Trophoblast cell (in vitro differentiated cells and primary cell): Measurements from ENCODE around the gene SOD2.
"Not testable (repeated sequence)": the region's sequence is repeated elsewhere in the genome, so short reads cannot be mapped to it uniquely, and the experiment has no call there.

Experiments used
- DNase-seq, 2 donors: peaks; one replicate each; pipeline ENCODE4 v3.0.0-alpha.2; 2016
- H2AFZ ChIP-seq: 2 replicates; pipeline ENCODE4 v1.6.1; 2013; ENCODE audit warnings: low read length, moderate library complexity, mild to moderate bottlenecking; ENCODE audit not compliant: insufficient read depth, poor library complexity
- H2AK5ac ChIP-seq: 2 replicates; pipeline ENCODE4 v1.6.1; 2013; ENCODE audit warnings: mild to moderate bottlenecking, low read length
- H2BK120ac ChIP-seq: 2 replicates; pipeline ENCODE4 v1.6.1; 2013; ENCODE audit warnings: low read length, mild to moderate bottlenecking, moderate library complexity; ENCODE audit not compliant: insufficient read depth, poor library complexity
- H2BK12ac ChIP-seq: 2 replicates; pipeline ENCODE4 v1.6.1; 2013; ENCODE audit warnings: mild to moderate bottlenecking, low read length, moderate library complexity
- H2BK5ac ChIP-seq: 2 replicates; pipeline ENCODE4 v1.6.1; 2013; ENCODE audit warnings: low read length, low read depth, moderate library complexity, mild to moderate bottlenecking; ENCODE audit not compliant: poor library complexity
- H3K14ac ChIP-seq: 2 replicates; pipeline ENCODE4 v1.6.1; 2013; ENCODE audit warnings: mild to moderate bottlenecking, low read length
- H3K18ac ChIP-seq: 2 replicates; pipeline ENCODE4 v1.6.1; 2013; ENCODE audit warnings: mild to moderate bottlenecking, low read length
- H3K23ac ChIP-seq: 2 replicates; pipeline ENCODE4 v1.6.1; 2013; ENCODE audit warnings: low read length
- H3K27ac ChIP-seq: 2 replicates; pipeline ENCODE4 v1.5.1; 2013; ENCODE audit warnings: low read depth, mild to moderate bottlenecking, inconsistent platforms, low read length, moderate library complexity
- H3K27me3 ChIP-seq: 2 replicates; pipeline ENCODE4 v1.6.1; 2013; ENCODE audit warnings: inconsistent platforms, mild to moderate bottlenecking, low read length, moderate library complexity; ENCODE audit not compliant: insufficient read depth
- H3K36me3 ChIP-seq, 2 experiments: 1 replicate in 1 of 2; 2 replicates in 1 of 2; pipeline ENCODE4 v1.6.1; 2013; ENCODE audit warnings: low read length in 2 of 2, mild to moderate bottlenecking in 2 of 2, moderate library complexity in 1 of 2; ENCODE audit not compliant: insufficient read depth in 2 of 2, control insufficient read depth in 1 of 2
- H3K4ac ChIP-seq: 2 replicates; pipeline ENCODE4 v1.6.1; 2013; ENCODE audit warnings: low read depth, mild to moderate bottlenecking, low read length, moderate library complexity
- H3K4me1 ChIP-seq, 2 experiments: 1 replicate in 1 of 2; 2 replicates in 1 of 2; pipeline ENCODE4 v1.6.1; 2013; ENCODE audit warnings: low read length in 2 of 2, mild to moderate bottlenecking in 2 of 2, moderate library complexity in 1 of 2; ENCODE audit not compliant: insufficient read depth in 2 of 2, control insufficient read depth in 1 of 2
- H3K4me2 ChIP-seq: 2 replicates; pipeline ENCODE4 v1.6.1; 2013; ENCODE audit warnings: inconsistent platforms, mild to moderate bottlenecking, low read length, moderate library complexity
- H3K4me3 ChIP-seq: 2 replicates; pipeline ENCODE4 v1.5.1; 2013; ENCODE audit warnings: mild to moderate bottlenecking, low read depth, low read length, inconsistent platforms
- H3K79me1 ChIP-seq: one replicate; pipeline ENCODE4 v1.6.1; 2013; ENCODE audit warnings: low read length
- H3K79me2 ChIP-seq: 2 replicates; pipeline ENCODE4 v1.6.1; 2013; ENCODE audit warnings: low read length, mild to moderate bottlenecking; ENCODE audit not compliant: control insufficient read depth, insufficient read depth, poor library complexity
- H3K9ac ChIP-seq: 2 replicates; pipeline ENCODE4 v1.6.1; 2013; ENCODE audit warnings: mild to moderate bottlenecking, low read length
- H3K9me3 ChIP-seq: 2 replicates; pipeline ENCODE4 v1.6.1; 2013; ENCODE audit warnings: low read depth, mild to moderate bottlenecking, control low read depth, inconsistent platforms, low read length; ENCODE audit not compliant: insufficient read depth
- H4K12ac ChIP-seq: 2 replicates; pipeline ENCODE4 v1.6.1; 2013; ENCODE audit warnings: low read depth, mild to moderate bottlenecking, low read length, moderate library complexity
- H4K8ac ChIP-seq: 2 replicates; pipeline ENCODE4 v1.6.1; 2013; ENCODE audit warnings: low read depth, mild to moderate bottlenecking, low read length, moderate library complexity
- H4K91ac ChIP-seq: one replicate; pipeline ENCODE4 v1.6.1; 2013; ENCODE audit warnings: low read depth, mild to moderate bottlenecking, low read length, moderate library complexity
- WGBS: extraction: QIAGEN DNeasy Blood & Tissue Kit; methylation state at CpG from one replicate; pipeline ENCODE4 v1.1.7; 2013; ENCODE audit warnings: missing lambda C conversion rate; ENCODE audit not compliant: insufficient read length, insufficient coverage; ENCODE audit errors: extremely low coverage; 5-methylcytosine and 5-hydroxymethylcytosine counted together

The SOD2 gene

DNA sequence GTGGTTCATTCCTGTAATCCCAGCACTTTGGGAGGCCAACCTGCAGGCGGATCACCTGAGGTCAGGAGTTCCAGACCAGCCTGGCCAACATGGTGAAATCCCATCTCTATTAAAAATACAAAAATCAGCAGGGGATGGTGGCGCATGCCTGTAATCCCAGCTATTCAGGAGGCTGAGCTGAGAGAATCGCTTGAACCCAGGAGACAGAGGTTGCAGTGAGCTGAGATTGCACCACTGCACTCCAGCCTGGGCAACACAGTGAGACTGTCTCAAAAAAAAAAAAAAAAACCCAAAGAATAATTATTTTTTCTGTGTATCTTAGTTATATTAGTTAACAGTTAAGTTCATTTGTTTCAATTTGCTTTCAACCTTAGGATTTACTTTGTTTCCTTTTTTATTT, 32.2 kb upstream of the SOD2 start:
- WGBS, result no CpG with 5 or more reads among the region's 3 CpGs
- H2BK5ac ChIP-seq, result not testable (repeated sequence)

DNA sequence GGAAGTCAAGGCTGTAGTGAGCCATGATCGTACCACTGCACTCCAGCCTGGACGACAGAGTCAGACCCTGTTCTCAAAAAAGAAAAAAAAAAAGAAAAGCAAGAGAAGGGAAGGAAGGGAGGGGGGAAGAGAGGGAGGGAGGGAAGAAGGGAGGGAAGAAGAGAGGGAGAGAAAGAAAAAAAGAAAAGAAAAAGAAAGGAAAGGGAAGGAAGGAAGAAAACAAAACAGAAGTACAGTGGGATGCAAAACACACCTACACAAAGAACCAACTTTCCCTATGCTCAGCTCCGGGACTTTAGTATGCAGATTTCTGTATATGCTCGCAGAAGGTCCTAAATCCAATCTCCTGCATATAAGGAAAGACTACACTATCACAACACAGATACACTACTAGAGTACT, 31.7 kb upstream of the SOD2 start:
- Histone ChIP-seq H3K9me3 (no peaks in the 10 kb centered on the region), H4K91ac (no peak overlapping the region)

More for the DNA sequence above, 32.2 kb upstream of the SOD2 start:
- not testable (repeated sequence) for H3K4me1 ChIP-seq, H3K27me3 ChIP-seq, H2BK12ac ChIP-seq, H4K91ac ChIP-seq, H3K4ac ChIP-seq, H3K14ac ChIP-seq, DNase-seq, H2AFZ ChIP-seq, H3K4me3 ChIP-seq, H2BK120ac ChIP-seq, H3K4me2 ChIP-seq, H3K36me3 ChIP-seq, H3K27ac ChIP-seq, H4K8ac ChIP-seq, H3K18ac ChIP-seq, H2AK5ac ChIP-seq, H4K12ac ChIP-seq, H3K9ac ChIP-seq, H3K23ac ChIP-seq, H3K9me3 ChIP-seq
- Histone ChIP-seq H3K79me1 (peaks cover 13% of the 10 kb centered on the region), H3K79me2 (peaks cover 14% of the 10 kb centered on the region)

DNA sequence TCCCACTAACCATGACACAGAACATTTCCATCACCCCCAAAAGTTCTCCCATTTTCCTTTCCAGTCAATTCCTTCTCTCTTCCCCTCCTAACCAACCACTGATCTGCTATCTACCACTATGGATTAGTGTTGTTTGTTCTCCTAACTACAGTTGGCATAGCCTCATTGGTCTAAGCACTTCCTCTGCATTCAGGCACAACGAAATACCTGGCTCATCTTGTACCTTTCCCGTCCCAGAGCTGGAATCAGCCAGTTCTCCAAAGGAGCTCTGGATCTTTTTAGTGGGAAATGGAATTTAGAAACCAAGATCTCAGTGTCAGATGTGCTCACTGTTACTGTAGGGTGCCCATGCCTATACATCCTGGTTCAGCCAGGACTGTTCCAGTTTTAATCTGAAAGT, 30.2 kb upstream of the SOD2 start:
- no peak for DNase-seq
- Histone ChIP-seq H3K27me3 (no peaks in the 10 kb centered on the region), H3K36me3 (peaks cover 0 to 2% of the 10 kb centered on the region in 2 experiments), H2BK12ac (no peak overlapping the region), H4K91ac (no peak overlapping the region), H3K4me3 (no peak overlapping the region), H3K23ac (no peak overlapping the region), H3K9me3 (no peaks in the 10 kb centered on the region), H2AK5ac (no peak overlapping the region), H2BK120ac (no peak overlapping the region), H3K4me2 (no peak overlapping the region), H4K12ac (no peak overlapping the region), H2BK5ac (no peak overlapping the region), H3K9ac (no peak overlapping the region), H2AFZ (no peak overlapping the region), H3K79me2 (peaks cover 11% of the 10 kb centered on the region), H3K18ac (no peak overlapping the region), H3K4ac (no peak overlapping the region), H3K14ac (no peak overlapping the region), H3K79me1 (peaks cover 13% of the 10 kb centered on the region), H4K8ac (no peak overlapping the region), H3K27ac (no peak overlapping the region), H3K4me1 (no peaks in the 10 kb centered on the region)
- no CpG with 5 or more reads among the region's 2 CpGs for WGBS

More for the DNA sequence above, 31.7 kb upstream of the SOD2 start:
- H2BK120ac ChIP-seq, result no peak overlapping the region
- no peak overlapping the region for H3K18ac ChIP-seq
- no peak overlapping the region for H2BK12ac ChIP-seq
- peaks cover 0 to 2% of the 10 kb centered on the region in 2 experiments for H3K36me3 ChIP-seq
- no peak overlapping the region for H4K8ac ChIP-seq
- H3K27ac ChIP-seq, result no peak overlapping the region
- H3K14ac ChIP-seq, result no peak overlapping the region
- H2AK5ac ChIP-seq, result no peak overlapping the region
- H3K4me2 ChIP-seq, result no peak overlapping the region
- H4K12ac ChIP-seq, result no peak overlapping the region
- H3K23ac ChIP-seq, result no peak overlapping the region
- no peak for DNase-seq
- peak overlapping the region; percentile 31 for H3K4ac ChIP-seq
- no peak overlapping the region for H2BK5ac ChIP-seq
- no CpG with 5 or more reads among the region's 4 CpGs for WGBS
- no peak overlapping the region for H3K9ac ChIP-seq
- H2AFZ ChIP-seq, result no peak overlapping the region
- H3K79me1 ChIP-seq, result peaks cover 13% of the 10 kb centered on the region
- H3K79me2 ChIP-seq, result peaks cover 14% of the 10 kb centered on the region
- H3K4me1 ChIP-seq, result no peaks in the 10 kb centered on the region
- no peak overlapping the region for H3K4me3 ChIP-seq
- no peaks in the 10 kb centered on the region for H3K27me3 ChIP-seq

DNA sequence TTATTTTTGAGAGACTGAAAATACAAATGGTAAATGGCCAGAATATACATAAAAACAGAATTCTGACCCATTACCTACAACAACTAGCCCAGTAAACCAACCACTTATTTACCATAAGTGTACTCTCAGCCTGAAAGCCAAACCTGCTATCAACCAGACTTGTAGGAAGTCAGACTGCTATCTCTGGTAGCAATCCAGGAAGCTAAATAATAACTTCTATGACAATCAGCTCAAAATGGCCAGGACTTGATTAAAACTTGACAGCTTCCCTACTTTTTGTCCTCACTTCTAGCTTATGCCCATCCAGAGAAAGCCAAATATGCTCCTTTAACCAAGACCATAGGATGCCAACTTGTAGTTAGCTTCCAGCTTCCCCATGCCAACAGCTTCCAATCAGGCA, 29.6 kb upstream of the SOD2 start:
- Histone ChIP-seq H3K79me2 (peaks cover 8% of the 10 kb centered on the region), H3K27me3 (no peaks in the 10 kb centered on the region), H4K8ac (no peak overlapping the region), H3K9me3 (no peaks in the 10 kb centered on the region), H3K4me2 (no peak overlapping the region), H3K23ac (no peak overlapping the region), H4K91ac (no peak overlapping the region), H2AK5ac (no peak overlapping the region), H3K36me3 (peaks cover 0 to 2% of the 10 kb centered on the region in 2 experiments), H2BK12ac (no peak overlapping the region), H2BK120ac (no peak overlapping the region), H3K9ac (no peak overlapping the region), H3K4ac (no peak overlapping the region), H3K79me1 (peaks cover 10% of the 10 kb centered on the region), H3K4me3 (no peak overlapping the region), H3K27ac (no peak overlapping the region), H3K4me1 (no peaks in the 10 kb centered on the region), H3K18ac (no peak overlapping the region), H4K12ac (no peak overlapping the region), H2AFZ (no peak overlapping the region), H3K14ac (no peak overlapping the region), H2BK5ac (no peak overlapping the region)
- no peak for DNase-seq
